CD4-positive, CD25-positive, alpha-beta regulatory T cell (primary cell): Measurements from ENCODE around the gene CCDC12. TPM values are rescaled to one million over a fixed set of nuclear protein-coding genes. Genes with fewer than 3 reads are reported as not detected.

Experiments
- ATAC-seq, 2 donors: fragments of 150-1000 bp; cut with Tn5 transposase; one replicate each; pipeline ENCODE4 v1.10.0; 2021; ENCODE audit warnings: low read depth in 2 of 2, moderate number of reproducible peaks in 2 of 2, moderate library complexity in 1 of 2
- DNase-seq, 3 donors: peaks; one replicate each; pipeline versions ENCODE4 v3.0.0 to v3.0.0-alpha.2; 2012 to 2022; ENCODE audit warnings: mixed read lengths in 1 of 3
- H3K27ac ChIP-seq: one replicate; pipeline ENCODE4 v1.7.0; 2013; ENCODE audit warnings: mild to moderate bottlenecking, low read length; ENCODE audit not compliant: insufficient read depth, poor library complexity, severe bottlenecking
- H3K27me3 ChIP-seq: one replicate; pipeline ENCODE4 v1.7.0; 2013; ENCODE audit warnings: low read length; ENCODE audit not compliant: control insufficient read depth, insufficient read depth
- H3K36me3 ChIP-seq: one replicate; pipeline ENCODE4 v1.7.0; 2013; ENCODE audit warnings: mild to moderate bottlenecking, low read length, moderate library complexity; ENCODE audit not compliant: control insufficient read depth, insufficient read depth
- H3K4me1 ChIP-seq: 2 replicates; pipeline ENCODE4 v1.7.0; 2013; ENCODE audit warnings: mild to moderate bottlenecking, low read length; ENCODE audit not compliant: insufficient read depth, control insufficient read depth, poor library complexity, severe bottlenecking
- H3K4me3 ChIP-seq: one replicate; pipeline ENCODE4 v1.7.0; 2013; ENCODE audit warnings: low read depth, mild to moderate bottlenecking, low read length, moderate library complexity
- H3K9me3 ChIP-seq, 2 experiments: 1 replicate in 1 of 2; 2 replicates in 1 of 2; pipeline ENCODE4 v1.7.0; 2013; ENCODE audit warnings: low read length in 2 of 2, mild to moderate bottlenecking in 1 of 2, moderate library complexity in 1 of 2; ENCODE audit not compliant: control insufficient read depth in 2 of 2
- H3K27ac Mint-ChIP-seq, 3 donors: one replicate each; pipeline ENCODE4 v1.8.0; 2020 to 2022; ENCODE audit warnings: mild to moderate bottlenecking in 3 of 3, mixed read lengths in 3 of 3, moderate library complexity in 2 of 3
- H3K27me3 Mint-ChIP-seq: one replicate; pipeline ENCODE4 v1.8.0; 2022; ENCODE audit warnings: mild to moderate bottlenecking, mixed read lengths
- H3K36me3 Mint-ChIP-seq: one replicate; pipeline ENCODE4 v1.8.0; 2020; ENCODE audit warnings: mixed read lengths
- H3K4me1 Mint-ChIP-seq, 4 donors: one replicate each; pipeline ENCODE4 v1.8.0; 2020 to 2022; ENCODE audit warnings: mixed read lengths in 4 of 4, mild to moderate bottlenecking in 1 of 4
- H3K4me3 Mint-ChIP-seq, 4 donors: one replicate each; pipeline ENCODE4 v1.8.0; 2020 to 2022; ENCODE audit warnings: mild to moderate bottlenecking in 4 of 4, mixed read lengths in 4 of 4, moderate library complexity in 3 of 4
- H3K9me3 Mint-ChIP-seq, 7 donors: one replicate each; pipeline ENCODE4 v1.8.0; 2020 to 2022; ENCODE audit warnings: mixed read lengths in 7 of 7, mild to moderate bottlenecking in 3 of 7, moderate library complexity in 2 of 7
- polyA plus RNA-seq, 4 donors: library from polyadenylated mRNA; unstranded; fragments of 300-500 nt; fragmentation: Illumina TruSeq; gene quantifications; one replicate each; pipeline ENCODE4 v1.2.3, GENCODE V29; 2021
- total RNA-seq: library from RNA; stranded (reverse); gene quantifications from one replicate; pipeline ENCODE4 v1.2.3, GENCODE V29; 2022

The CCDC12 gene
- total and polyA plus RNA-seq, 5 donors from 2014 or later, result 71.8 to 116 (median 104) TPM

DNA sequence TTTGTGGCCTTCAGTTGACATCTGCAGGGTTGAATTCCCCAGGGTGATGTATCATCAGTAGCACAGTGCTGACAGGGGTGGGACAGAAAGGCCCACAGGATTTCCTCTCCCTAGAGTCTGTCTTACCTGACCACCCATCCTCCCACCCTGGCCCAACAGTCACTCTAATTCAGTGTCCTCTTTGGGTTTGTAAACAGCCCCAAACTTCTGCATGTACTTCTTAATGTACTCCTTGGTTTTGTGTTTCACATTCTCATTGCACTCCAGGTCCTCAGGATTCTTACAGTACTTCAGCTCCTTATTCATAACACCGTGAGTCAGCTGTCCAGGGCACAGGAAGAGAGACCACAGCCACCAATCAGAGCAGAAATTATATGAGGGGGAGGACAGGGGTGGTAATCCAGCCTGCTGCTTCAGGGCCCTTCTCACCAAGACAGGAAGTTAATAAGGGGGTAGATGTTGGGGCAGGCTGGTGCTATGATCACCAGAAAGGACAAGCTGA, 40.4 kb upstream of the CCDC12 start:
- DNase-seq (peak in 1 of 3 donors; percentile 81), ATAC-seq (peak; percentile 76 to 80)
- Mint-ChIP-seq H3K4me3 (peak overlapping the region in 3 of 4 donors; percentile 12 to 46 (median 20)), H3K4me1 (peaks cover 26 to 41% (median 31%) of the 10 kb centered on the region in 4 donors), H3K9me3 (no peaks in the 10 kb centered on the region), H3K36me3 (peaks cover 12% of the 10 kb centered on the region), H3K27me3 (no peaks in the 10 kb centered on the region), H3K27ac (peak overlapping the region; percentile 71 to 90 (median 87))
- H3K4me1 ChIP-seq, result peaks cover 34% of the 10 kb centered on the region
- H3K4me3 ChIP-seq, result no peak overlapping the region
- no peaks in the 10 kb centered on the region for H3K9me3 ChIP-seq
- H3K27me3 ChIP-seq, result no peaks in the 10 kb centered on the region
- peak overlapping the region; percentile 53 for H3K27ac ChIP-seq
- peaks cover 35% of the 10 kb centered on the region for H3K36me3 ChIP-seq

GRCh38 chr3:47016086-47016933, 39.8 kb upstream of the CCDC12 start:
- Histone ChIP-seq H3K9me3 (no peaks in the 10 kb centered on the region), H3K27ac (peak overlapping the region; percentile 53), H3K4me1 (peaks cover 34% of the 10 kb centered on the region), H3K36me3 (peaks cover 35% of the 10 kb centered on the region), H3K27me3 (no peaks in the 10 kb centered on the region), H3K4me3 (no peak overlapping the region)
- peaks cover 12% of the 10 kb centered on the region for H3K36me3 Mint-ChIP-seq
- H3K9me3 Mint-ChIP-seq, result no peaks in the 10 kb centered on the region
- ATAC-seq (no peak), DNase-seq (no peak)
- peaks cover 26 to 42% (median 31%) of the 10 kb centered on the region in 4 donors for H3K4me1 Mint-ChIP-seq
- H3K4me3 Mint-ChIP-seq, result peak overlapping the region in 1 of 4 donors; percentile 12
- no peaks in the 10 kb centered on the region for H3K27me3 Mint-ChIP-seq
- H3K27ac Mint-ChIP-seq, result peak overlapping the region; percentile 71 to 90 (median 87)

DNA sequence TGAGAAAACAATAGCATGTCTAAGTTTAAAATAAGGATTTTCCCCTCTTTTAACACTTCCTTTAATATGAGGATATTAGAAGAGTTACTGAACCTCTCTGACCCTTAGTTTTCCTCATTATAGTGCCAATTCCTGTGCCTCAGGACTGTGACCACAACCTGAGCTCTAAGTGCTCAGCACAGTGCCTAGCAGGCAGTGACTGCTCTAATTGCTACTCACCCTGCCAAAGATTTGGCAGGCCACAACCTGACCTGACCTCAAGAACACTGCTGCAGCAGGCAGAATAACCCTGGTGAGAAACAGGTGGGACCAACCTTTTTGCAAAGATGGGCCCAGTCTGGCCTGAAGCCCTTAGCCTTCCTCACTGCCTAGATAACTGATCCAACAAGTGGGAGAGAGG, 38.6 kb upstream of the CCDC12 start:
- no peak overlapping the region for H3K4me3 Mint-ChIP-seq
- H3K9me3 Mint-ChIP-seq, result no peaks in the 10 kb centered on the region
- Histone ChIP-seq H3K9me3 (no peaks in the 10 kb centered on the region), H3K27ac (no peak overlapping the region), H3K4me1 (peaks cover 34% of the 10 kb centered on the region), H3K36me3 (peaks cover 31% of the 10 kb centered on the region), H3K4me3 (no peak overlapping the region), H3K27me3 (no peaks in the 10 kb centered on the region)
- H3K27ac Mint-ChIP-seq, result peak overlapping the region; percentile 55 to 88 (median 84)
- ATAC-seq (no peak), DNase-seq (no peak)
- peaks cover 12% of the 10 kb centered on the region for H3K36me3 Mint-ChIP-seq
- H3K27me3 Mint-ChIP-seq, result no peaks in the 10 kb centered on the region
- H3K4me1 Mint-ChIP-seq, result peaks cover 19 to 48% (median 31%) of the 10 kb centered on the region in 4 donors

DNA sequence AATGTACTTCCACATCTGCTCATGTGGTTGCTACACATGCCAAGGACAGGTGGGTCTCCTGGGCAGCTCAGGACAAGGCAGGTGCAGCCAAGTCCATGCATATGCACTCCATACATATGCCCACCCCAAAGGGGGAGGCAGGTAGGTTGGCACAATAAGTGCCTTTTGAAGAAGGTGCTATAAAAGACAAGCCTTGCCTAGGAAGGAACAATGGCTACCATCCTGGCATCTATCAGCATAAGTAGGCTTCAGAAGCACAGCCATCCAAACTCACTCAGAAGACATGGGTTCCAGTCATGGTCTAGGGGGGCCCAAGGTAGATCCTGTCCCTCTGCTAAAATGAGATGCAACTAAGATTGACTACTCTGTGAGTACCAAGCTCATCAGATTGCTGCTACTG, 37.5 kb upstream of the CCDC12 start:
- peaks cover 11% of the 10 kb centered on the region for H3K36me3 Mint-ChIP-seq

DNA sequence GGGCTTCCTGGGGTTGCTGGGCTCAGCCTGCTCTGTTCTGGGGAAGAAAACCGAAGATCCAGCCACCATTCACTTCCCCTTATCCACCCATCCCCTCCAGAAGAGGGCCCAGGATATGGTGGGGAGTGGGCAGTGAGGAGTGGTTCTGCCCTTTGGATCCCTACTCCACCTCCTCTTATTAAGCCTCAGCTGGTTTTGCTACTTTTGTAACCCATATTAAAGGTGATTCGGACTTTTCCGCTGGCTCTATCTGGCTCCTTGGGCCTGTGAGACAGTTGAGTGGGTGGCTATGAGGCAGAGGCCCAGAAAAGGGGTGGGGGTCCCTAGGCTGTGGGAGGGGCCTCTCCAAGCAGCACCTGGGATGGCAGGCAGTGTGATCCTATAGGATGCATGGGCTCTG, 36.7 kb upstream of the CCDC12 start:
- DNase-seq (no peak), ATAC-seq (no peak)
- Histone ChIP-seq H3K27ac (no peak overlapping the region), H3K4me3 (no peak overlapping the region), H3K27me3 (no peaks in the 10 kb centered on the region), H3K4me1 (peaks cover 34% of the 10 kb centered on the region), H3K9me3 (no peaks in the 10 kb centered on the region), H3K36me3 (peaks cover 18% of the 10 kb centered on the region)
- H3K9me3 Mint-ChIP-seq, result no peaks in the 10 kb centered on the region
- H3K27me3 Mint-ChIP-seq, result no peaks in the 10 kb centered on the region
- H3K4me1 Mint-ChIP-seq, result peaks cover 9 to 37% (median 20%) of the 10 kb centered on the region in 4 donors
- no peak overlapping the region for H3K27ac Mint-ChIP-seq
- H3K4me3 Mint-ChIP-seq, result peak overlapping the region in 1 of 4 donors; percentile 57
- H3K36me3 Mint-ChIP-seq, result peaks cover 5% of the 10 kb centered on the region

More for the DNA sequence above, 37.5 kb upstream of the CCDC12 start:
- peak overlapping the region in 2 of 3 donors; percentile 78 to 84 for H3K27ac Mint-ChIP-seq
- Histone ChIP-seq H3K27me3 (no peaks in the 10 kb centered on the region), H3K27ac (no peak overlapping the region), H3K36me3 (peaks cover 23% of the 10 kb centered on the region), H3K9me3 (no peaks in the 10 kb centered on the region), H3K4me1 (peaks cover 33% of the 10 kb centered on the region), H3K4me3 (no peak overlapping the region)
- ATAC-seq (no peak), DNase-seq (no peak)
- H3K4me3 Mint-ChIP-seq, result peak overlapping the region in 1 of 4 donors; percentile 57
- no peaks in the 10 kb centered on the region for H3K9me3 Mint-ChIP-seq
- no peaks in the 10 kb centered on the region for H3K27me3 Mint-ChIP-seq
- H3K4me1 Mint-ChIP-seq, result peaks cover 14 to 41% (median 22%) of the 10 kb centered on the region in 4 donors

- H3K9me3 Mint-ChIP-seq, result no peaks in the 10 kb centered on the region
- ATAC-seq, result no peak
- Histone ChIP-seq H3K36me3 (peaks cover 14% of the 10 kb centered on the region), H3K9me3 (no peaks in the 10 kb centered on the region), H3K4me3 (no peak overlapping the region), H3K27ac (no peak overlapping the region), H3K4me1 (peaks cover 28% of the 10 kb centered on the region), H3K27me3 (no peaks in the 10 kb centered on the region)
- H3K4me3 Mint-ChIP-seq, result no peak overlapping the region
- peaks cover 9 to 31% (median 15%) of the 10 kb centered on the region in 4 donors for H3K4me1 Mint-ChIP-seq
- DNase-seq, result no peak
- H3K36me3 Mint-ChIP-seq, result peaks cover 5% of the 10 kb centered on the region
- no peaks in the 10 kb centered on the region for H3K27me3 Mint-ChIP-seq
- peak overlapping the region in 2 of 3 donors; percentile 47 to 83 for H3K27ac Mint-ChIP-seq
Observed at GRCh38 chr3:47012342-47013230, 36.0 kb upstream of the CCDC12 start.

DNA sequence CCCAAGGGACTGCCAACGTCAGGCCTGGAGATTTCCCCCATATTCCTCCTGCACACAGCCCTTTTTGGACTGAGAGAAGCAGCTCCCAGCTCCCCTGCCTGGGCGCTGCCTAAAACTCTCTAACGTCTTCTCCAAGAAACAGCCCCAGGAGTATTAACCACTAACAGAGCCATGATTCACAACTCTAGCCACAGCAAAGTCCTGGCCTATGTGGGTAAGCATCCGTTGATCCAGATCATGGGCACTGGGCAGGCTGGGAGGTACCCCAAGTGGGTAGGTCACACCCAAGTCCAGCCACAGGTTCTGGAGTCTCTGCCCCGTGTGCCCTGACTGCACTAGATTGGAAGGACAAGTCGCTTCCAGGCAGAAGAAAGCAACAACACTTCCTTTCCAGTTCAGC, 34.8 kb upstream of the CCDC12 start:
- no peak for ATAC-seq
- Mint-ChIP-seq H3K9me3 (no peaks in the 10 kb centered on the region), H3K27me3 (no peaks in the 10 kb centered on the region), H3K36me3 (peaks cover 6% of the 10 kb centered on the region), H3K4me1 (peaks cover 3 to 20% (median 5%) of the 10 kb centered on the region in 4 donors), H3K27ac (peak overlapping the region; percentile 8 to 79 (median 73)), H3K4me3 (peak overlapping the region in 2 of 4 donors; percentile 32 to 61)
- Histone ChIP-seq H3K9me3 (no peaks in the 10 kb centered on the region), H3K36me3 (peaks cover 17% of the 10 kb centered on the region), H3K27ac (peak overlapping the region; percentile 10), H3K4me1 (peaks cover 15% of the 10 kb centered on the region), H3K27me3 (no peaks in the 10 kb centered on the region), H3K4me3 (no peak overlapping the region)
- DNase-seq, result no peak
